ENCODE measurements around the gene KCNJ12. TPM values are rescaled to one million over a fixed set of nuclear protein-coding genes. Genes with fewer than 3 reads are reported as not detected.
A peak's percentile ranks its signal among the peaks of the same experiment; 100 is the strongest.

The KCNJ12 gene
- total RNA-seq, 1 donor from 2014 or later = 1.7 TPM

GRCh38 chr17:21363776-21364642, 12.1 kb upstream of the KCNJ12 start:
- DNase-seq (ENCODE audit: low spot score) (no peak), ATAC-seq (no peak)

- DNase-seq (ENCODE audit: low spot score) (no peak), ATAC-seq (no peak)
Measured at GRCh38 chr17:21365016-21365415, 11.1 kb upstream of the KCNJ12 start.

DNA sequence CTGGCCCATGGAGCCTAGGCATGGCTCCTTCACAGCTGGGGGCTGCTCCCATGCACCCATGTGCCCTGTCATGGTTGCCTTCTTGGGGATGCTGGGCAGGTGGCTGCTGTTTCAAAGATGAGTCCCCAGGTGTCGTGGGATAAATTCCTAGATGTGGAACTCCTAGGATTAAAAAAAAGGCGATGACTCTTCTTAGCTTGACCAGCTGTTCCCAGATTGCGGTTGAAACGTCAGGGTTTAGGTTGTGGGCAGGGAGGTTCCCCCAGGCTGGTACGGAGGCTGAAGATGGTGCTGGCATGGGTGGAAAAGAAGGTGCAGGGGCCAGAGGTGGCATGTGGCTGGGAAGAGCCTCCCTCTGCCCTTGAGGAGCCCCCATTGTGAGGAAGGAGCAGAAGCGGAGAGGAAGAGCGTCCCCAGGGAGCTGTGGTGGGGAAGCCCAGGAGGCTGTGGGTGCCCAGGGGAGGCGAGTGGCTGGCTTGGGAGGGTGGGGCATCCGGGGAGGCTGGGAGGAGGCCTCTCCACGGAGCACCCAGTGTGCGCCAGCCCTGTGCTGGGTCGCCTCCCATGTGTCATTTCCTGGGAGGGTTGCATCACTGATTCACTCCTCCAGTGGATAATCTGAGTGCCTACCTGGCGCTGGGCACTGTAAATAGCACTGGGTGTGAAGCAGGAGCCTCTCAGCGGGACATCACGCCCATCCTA, 7.5 kb upstream of the KCNJ12 start:
- no peak for ATAC-seq

GRCh38 chr17:21369395-21369794, 6.8 kb upstream of the KCNJ12 start:
- DNase-seq (ENCODE audit: low spot score) = peak; percentile 79

More for the DNA sequence above, 7.5 kb upstream of the KCNJ12 start:
- DNase-seq (ENCODE audit: low spot score) = no peak

GRCh38 chr17:21370430-21370829, 5.7 kb upstream of the KCNJ12 start:
- DNase-seq (ENCODE audit: low spot score) (peak; percentile 64), ATAC-seq (peak; percentile 19)

More at GRCh38 chr17:21369395-21369794, 6.8 kb upstream of the KCNJ12 start:
- peak; percentile 63 for ATAC-seq

DNA sequence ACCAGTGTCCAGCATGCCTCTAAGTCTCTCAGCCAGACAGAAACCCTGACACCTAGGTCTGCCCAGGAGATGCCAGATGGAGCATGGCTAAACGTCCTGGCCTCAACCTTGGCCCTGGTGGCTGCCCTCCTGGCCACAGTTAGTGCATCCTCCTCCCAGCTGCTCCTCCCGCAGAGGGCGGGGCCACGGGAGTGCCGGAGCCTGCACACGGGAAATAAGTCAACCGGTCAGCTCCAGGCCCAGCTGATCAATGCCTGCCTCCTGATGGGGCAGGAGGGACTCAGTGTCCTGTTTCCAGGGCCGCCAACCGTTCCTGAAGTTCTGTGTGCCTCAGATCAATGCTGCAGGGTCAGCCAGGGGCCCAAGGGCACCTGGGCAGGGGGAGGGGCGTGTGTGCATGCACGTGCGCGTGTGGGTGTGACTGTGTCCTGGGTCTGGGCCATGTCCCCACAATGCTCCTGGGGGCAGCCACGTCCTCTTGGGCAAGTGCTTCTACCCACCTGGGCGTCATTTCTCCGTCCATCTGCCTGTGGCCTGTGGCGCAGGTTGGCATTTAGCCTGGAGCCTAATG, 4.6 kb upstream of the KCNJ12 start:
- DNase-seq (ENCODE audit: low spot score) (peak; percentile 87), ATAC-seq (peak; percentile 77)

GRCh38 chr17:21372256-21372954, 3.8 kb upstream of the KCNJ12 start:
- ATAC-seq (no peak), DNase-seq (ENCODE audit: low spot score) (no peak)

- ATAC-seq (no peak), DNase-seq (ENCODE audit: low spot score) (no peak)
Measured at GRCh38 chr17:21373036-21373435, 3.1 kb upstream of the KCNJ12 start.

DNA sequence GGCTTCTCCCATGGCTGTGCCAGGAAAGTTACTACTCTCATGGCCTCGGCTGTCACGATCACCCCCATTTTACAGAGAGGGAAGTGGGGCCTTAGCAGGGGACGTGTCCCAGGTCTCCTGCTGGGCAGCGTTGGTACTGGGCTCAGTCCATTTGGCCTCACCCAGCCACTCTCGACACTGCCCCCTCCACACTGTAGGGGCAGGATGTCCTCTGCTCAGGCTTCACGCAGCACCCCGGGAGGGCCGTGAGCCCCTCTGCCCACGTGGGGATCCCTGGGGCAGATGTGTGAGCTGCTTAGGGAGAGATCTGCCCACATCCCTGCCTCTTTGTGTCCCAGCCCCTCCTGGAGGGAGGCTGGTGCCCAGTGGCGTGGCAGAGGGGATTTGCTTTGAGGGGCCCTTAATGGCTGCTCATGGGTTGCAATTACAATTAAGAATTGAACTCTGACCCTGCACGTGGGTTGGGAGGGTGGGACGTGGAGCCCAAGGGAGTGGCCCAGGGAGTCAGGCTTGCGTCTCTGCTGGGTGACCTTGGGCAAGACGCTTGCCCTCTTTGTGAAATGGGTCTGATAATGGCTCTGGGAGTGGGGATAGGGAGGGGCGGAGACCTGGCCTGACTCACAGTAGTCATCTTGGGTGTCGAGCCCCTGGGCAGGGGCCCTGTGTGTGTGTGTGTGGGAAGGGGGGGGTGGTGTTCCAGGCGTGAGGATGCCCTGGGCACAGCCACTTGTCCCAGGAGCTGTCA, 2.3 kb upstream of the KCNJ12 start:
- ATAC-seq = no peak
- DNase-seq (ENCODE audit: low spot score) = no peak

GRCh38 chr17:21374441-21375161, 1.6 kb upstream of the KCNJ12 start:
- no peak for DNase-seq (ENCODE audit: low spot score)
- ATAC-seq = no peak

DNA sequence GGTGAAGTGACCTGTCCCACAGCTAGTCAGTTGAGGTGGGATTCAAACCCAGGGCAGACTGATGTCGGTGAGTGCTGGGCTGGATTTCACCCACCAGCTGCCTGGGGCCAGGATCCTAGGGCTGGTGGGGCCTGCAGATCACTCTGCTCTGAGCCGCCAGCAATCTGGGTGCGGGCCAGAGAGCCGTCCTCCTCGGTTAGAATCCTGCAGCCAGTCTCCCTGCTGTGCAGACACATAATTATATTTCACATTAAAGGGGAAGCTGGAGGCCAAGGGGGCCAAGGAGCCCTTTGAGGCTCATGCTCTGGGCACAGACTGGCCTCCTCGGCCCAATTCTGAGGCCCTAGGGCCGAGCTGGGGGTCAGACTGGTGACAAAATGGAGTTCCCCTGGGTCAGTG, 996 bp upstream of the KCNJ12 start:
- DNase-seq (ENCODE audit: low spot score) (no peak), ATAC-seq (no peak)

GRCh38 chr17:21375757-21376080, 438 bp upstream of the KCNJ12 start:
- DNase-seq (ENCODE audit: low spot score) (no peak), ATAC-seq (no peak)

DNA sequence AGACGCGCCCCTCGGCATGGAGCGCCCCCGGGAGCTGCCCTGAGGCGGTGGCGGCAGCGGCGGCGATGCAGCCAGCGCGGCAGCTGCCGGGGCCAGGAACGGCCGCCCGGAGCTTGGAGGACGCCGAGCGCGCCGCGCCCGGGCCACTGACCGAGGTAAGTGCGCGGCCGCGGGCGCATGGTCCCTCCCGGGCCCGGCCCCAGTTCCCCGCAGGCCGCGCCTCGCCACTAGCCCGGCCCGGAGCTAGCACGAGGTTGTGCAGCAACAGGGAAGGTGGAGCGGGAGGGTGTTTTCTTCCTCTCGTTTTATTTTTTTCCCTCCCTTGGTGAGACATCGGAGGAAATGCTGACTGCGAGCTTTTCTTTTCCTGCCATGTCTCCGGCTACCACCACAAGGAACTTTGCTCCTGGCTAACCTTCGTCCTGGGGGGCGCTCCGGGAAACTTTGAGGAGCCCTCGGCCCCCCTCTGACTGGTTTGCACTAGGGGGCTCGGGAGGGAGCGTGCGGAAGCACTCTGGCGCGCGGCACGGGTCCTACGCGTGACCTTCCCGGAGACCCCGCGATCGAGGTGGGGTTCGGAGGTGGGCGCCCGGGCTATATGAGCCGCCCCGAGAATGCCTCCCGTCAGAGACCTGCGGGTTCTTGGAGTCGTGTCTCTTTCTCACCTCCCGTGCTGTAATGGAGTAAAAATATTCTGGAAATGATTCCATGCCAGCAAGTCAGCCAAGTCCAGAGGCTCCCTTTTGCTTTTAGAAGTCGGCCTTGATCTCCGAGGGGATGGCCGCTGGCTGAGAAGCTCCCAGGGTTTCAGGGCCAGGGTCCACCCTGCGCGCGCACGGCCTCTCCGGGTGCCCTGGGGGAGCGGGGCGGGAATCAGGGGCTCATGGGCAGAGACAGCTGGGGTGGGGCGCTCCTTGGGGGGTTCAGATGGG, 868 bp downstream of the KCNJ12 start:
- DNase-seq (ENCODE audit: low spot score) = no peak
- ATAC-seq = peak; percentile 57

GRCh38 chr17:21377705-21378396, 1.7 kb downstream of the KCNJ12 start:
- no peak for DNase-seq (ENCODE audit: low spot score)
- no peak for ATAC-seq

GRCh38 chr17:21378553-21378952, 2.4 kb downstream of the KCNJ12 start:
- no peak for DNase-seq (ENCODE audit: low spot score)
- ATAC-seq = no peak

DNA sequence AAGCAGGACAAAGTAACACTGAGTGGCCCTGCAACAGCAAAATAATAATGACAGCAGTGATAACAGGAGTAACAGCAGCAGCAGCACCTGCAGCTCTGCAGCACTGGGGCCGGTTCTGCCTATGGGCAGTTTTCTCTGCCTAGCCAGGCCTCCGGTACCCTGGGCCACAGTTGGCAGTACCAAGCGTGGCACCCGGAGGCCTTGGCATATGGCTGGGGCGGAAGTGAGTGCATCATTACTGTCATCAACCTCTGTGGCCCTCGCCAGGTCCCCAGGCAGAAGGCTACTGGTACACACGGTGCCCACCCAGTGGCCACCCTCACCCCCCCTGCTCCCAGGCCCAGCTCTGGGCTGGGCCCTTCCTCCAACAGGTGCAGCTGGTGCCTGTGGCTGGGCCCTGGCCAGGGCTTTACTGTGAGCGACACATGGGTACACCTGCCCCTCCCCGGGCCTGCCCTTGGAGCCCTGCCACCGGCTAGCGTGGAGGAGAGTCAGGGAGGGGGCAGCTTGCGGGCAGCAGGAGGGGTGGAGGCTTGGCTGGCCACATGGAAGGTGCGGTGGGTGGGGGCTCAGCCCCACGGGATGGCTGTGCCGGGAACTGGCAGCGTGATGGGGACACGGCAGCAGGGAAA, 3.0 kb downstream of the KCNJ12 start:
- ATAC-seq (no peak), DNase-seq (ENCODE audit: low spot score) (no peak)

DNA sequence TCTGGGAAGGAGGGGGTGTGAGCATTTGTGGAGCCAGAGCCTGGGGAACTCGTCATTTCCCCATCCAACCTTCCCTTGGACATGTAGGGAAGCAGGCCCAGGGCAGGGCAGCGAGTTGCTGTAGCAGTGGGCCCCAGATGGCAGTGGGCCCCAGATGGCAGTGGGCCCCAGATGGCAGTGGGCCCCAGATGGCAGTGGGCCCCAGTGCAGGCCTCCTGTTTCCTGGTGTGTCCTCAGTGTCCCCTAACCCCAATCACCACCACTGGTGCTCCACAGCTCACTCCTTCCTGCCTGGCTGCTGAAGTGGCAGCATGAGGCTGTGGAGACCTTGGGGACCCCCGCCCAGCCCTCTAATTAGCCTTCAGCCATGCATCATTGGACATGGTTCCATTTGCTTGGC, 4.5 kb downstream of the KCNJ12 start:
- ATAC-seq = no peak
- DNase-seq (ENCODE audit: low spot score) = no peak
